Erythroblast (primary cell): Measurements from ENCODE around the gene PEDS1.
"Not testable (repeated sequence)": the region's sequence is repeated elsewhere in the genome, so short reads cannot be mapped to it uniquely, and the experiment has no call there.

Experiments used
- DNase-seq, 2 experiments: peaks; one replicate each; lab custom pipeline; 2025; lab: John Stamatoyannopoulos, UW
- GATA1 ChIP-seq: IDR thresholded peaks from 2 replicates; pipeline ENCODE4 v1.6.1; 2011; ENCODE audit warnings: low read depth, mild to moderate bottlenecking, control low read depth, low read length, moderate library complexity
- POLR2A ChIP-seq: IDR thresholded peaks from 2 replicates; pipeline ENCODE4 v1.6.1; 2011; ENCODE audit warnings: mild to moderate bottlenecking, low read length

PEDS1 gene

GRCh38 chr20:50111829-50112495, 41.6 kb downstream of the PEDS1 start:
- peak; percentile 42 to 65 for DNase-seq
- TF ChIP-seq GATA1 = no peak
- TF ChIP-seq POLR2A = no peak

DNA sequence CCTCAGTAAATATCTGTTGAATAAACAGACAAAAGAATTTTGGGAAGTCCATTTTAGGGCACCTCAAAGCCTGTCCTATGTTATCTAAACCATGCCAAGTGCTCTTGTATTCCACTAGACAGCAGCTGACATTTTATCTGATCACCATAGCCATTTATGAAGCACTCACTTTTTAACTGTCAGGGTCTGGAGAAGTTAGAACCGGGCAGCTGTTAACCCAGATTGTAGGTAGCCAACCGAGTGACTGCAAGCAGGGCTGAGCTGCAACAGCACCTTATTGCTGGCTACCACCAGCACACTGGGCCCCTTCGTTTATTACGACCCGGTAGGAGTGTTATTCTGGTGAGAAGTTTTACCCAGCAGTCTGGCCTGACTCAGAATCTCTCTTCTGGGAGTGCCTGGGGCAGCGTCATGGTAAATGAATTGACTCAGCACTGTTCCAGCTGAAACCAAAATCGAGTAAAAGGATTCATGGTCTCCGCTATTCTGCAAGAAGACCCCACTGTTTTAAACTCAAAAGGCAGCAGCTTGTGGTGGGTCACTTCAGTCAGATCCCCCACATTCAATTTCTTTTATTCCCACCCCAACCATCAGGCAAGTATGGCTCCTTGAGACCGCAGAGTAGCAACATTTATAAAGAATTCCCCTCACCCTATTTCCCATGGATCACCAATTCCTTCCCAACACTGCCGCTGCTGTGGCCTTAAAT, 42.2 kb downstream of the PEDS1 start:
- DNase-seq = peak; percentile 87 to 96
- peak; percentile 80 for TF ChIP-seq POLR2A
- peak; percentile 55 for TF ChIP-seq GATA1

GRCh38 chr20:50110141-50111047, 43.1 kb downstream of the PEDS1 start:
- no peak for TF ChIP-seq GATA1
- TF ChIP-seq POLR2A = no peak

DNA sequence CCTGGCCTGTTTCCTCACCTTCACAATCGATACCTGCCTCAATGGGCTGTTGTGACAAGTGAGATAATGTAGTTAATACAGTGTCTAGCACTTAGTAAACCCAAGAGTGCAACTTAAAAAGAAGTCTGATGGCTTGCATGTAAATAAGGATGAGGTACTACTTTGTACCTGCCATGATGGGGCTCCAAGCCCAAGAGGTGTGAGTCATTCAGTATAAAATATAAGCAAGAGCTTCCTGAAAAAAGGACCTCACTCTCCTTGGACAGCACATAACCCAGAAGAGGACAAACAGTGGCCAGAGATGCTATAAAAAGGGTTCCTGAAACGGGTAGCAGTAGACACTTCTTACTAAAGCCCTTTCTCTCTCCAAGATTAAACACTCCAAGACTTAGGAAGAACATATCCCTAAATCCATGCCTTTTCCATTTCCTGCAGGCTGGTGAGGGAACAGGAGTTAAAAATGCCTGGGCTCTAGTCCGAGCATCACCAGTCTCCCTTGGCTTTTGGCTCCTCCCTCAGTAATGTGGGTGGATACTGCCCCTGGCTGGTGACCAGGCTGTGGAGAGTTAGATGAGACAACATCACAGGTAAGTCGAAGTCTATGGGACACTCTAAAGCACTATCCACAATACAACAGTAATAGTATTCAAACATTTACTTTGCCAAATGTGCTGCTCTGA, 44.8 kb downstream of the PEDS1 start:
- TF ChIP-seq GATA1 (no peak), POLR2A (no peak)
- DNase-seq = peak in 1 of 2 experiments; percentile 38

More at GRCh38 chr20:50110141-50111047, 43.1 kb downstream of the PEDS1 start:
- DNase-seq = peak; percentile 56 to 62

- TF ChIP-seq GATA1 = no peak
- no peak for TF ChIP-seq POLR2A
- peak; percentile 32 to 51 for DNase-seq
Observed at GRCh38 chr20:50107796-50108331, 45.7 kb downstream of the PEDS1 start.

DNA sequence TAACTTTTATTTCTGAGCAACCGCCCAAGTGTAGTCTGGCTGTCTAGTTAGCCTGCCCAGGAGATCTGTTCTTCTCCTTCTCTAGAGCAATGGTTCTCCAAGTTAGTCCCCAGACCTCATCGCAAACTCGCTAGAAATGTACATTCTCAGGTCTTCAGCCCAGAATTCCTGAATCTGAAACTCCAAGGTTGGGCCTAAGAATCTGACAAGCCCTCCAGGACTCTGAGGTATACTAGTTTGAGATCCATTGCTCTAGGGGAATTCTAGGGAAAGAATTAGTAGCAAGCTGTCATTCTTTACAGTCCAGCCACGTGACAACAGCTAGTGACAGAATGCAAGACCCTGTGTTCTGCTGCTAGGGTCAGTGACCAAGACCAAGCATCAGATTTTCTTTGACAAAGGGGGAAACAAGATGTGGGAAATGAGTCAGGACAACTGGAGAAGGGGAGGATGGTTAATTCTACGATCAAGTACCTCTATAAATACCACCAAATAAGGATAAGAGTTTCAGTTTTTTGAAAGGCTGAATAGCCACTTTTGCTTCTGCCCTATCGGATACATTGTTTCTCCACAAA, 46.4 kb downstream of the PEDS1 start:
- TF ChIP-seq POLR2A (no peak), GATA1 (no peak)
- no peak for DNase-seq

DNA sequence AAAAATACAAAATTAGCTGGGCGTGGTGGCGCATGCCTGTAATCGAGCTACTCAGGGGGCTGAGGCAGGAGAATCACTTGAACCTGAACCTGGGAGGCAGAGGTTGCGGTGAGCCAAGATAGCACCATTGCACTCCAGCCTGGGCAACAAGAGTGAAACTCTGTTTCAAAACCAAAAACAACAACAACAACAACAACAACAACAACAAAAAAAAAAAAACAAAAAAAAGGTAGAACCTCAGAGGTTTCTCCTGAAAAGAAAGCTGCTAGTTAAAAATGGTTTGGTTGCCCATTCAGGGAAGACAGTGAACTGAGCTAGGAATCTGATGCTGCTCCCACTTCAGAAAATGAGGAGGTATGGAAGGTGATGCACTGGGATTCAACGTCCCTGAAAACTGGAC, 46.9 kb downstream of the PEDS1 start:
- DNase-seq = not testable (repeated sequence)
